HTR-8/SVneo (cell line): ENCODE data around the gene SETBP1.

Source experiments
- DNase-seq: peaks from one replicate; pipeline ENCODE4 v3.0.0; 2011; ENCODE audit warnings: low spot score, mixed read lengths; ENCODE audit not compliant: insufficient read length
- FAIRE-seq: peaks from 2 replicates; lab custom pipeline; 2011; peaks lifted over from hg19 to GRCh38; lab: Jason Lieb, UNC

The SETBP1 gene

GRCh38 chr18:44889111-44889510, 208.4 kb downstream of the SETBP1 start:
- DNase-seq = no peak
- FAIRE-seq = no peak

GRCh38 chr18:44893045-44893706, 212.5 kb downstream of the SETBP1 start:
- DNase-seq (no peak), FAIRE-seq (no peak)

- FAIRE-seq = no peak
Observed at GRCh38 chr18:44893966-44894365, 213.3 kb downstream of the SETBP1 start.

GRCh38 chr18:44895176-44895798, 214.6 kb downstream of the SETBP1 start:
- DNase-seq (no peak), FAIRE-seq (no peak)

More at GRCh38 chr18:44893966-44894365, 213.3 kb downstream of the SETBP1 start:
- DNase-seq = no peak

- DNase-seq = no peak
- no peak for FAIRE-seq
Observed at GRCh38 chr18:44896846-44897245, 216.2 kb downstream of the SETBP1 start.

- FAIRE-seq (no peak), DNase-seq (no peak)
Observed at GRCh38 chr18:44897411-44897810, 216.7 kb downstream of the SETBP1 start.

- no peak for FAIRE-seq
- no peak for DNase-seq
Observed at GRCh38 chr18:44897816-44898215, 217.1 kb downstream of the SETBP1 start.

- FAIRE-seq = no peak
- no peak for DNase-seq
Observed at GRCh38 chr18:44898498-44898897, 217.8 kb downstream of the SETBP1 start.

- FAIRE-seq (no peak), DNase-seq (no peak)
Observed at GRCh38 chr18:44899832-44900231, 219.1 kb downstream of the SETBP1 start.

GRCh38 chr18:44900627-44901026, 219.9 kb downstream of the SETBP1 start:
- DNase-seq (no peak), FAIRE-seq (no peak)

- DNase-seq (no peak), FAIRE-seq (no peak)
Observed at GRCh38 chr18:44901283-44901682, 220.6 kb downstream of the SETBP1 start.

GRCh38 chr18:44903327-44903726, 222.6 kb downstream of the SETBP1 start:
- FAIRE-seq (no peak), DNase-seq (no peak)

- no peak for FAIRE-seq
- DNase-seq = no peak
Observed at GRCh38 chr18:44904768-44905167, 224.1 kb downstream of the SETBP1 start.

- no peak for DNase-seq
Observed at GRCh38 chr18:44909191-44909719, 228.6 kb downstream of the SETBP1 start.

GRCh38 chr18:44911260-44911659, 230.6 kb downstream of the SETBP1 start:
- no peak for FAIRE-seq
- DNase-seq = no peak

More at GRCh38 chr18:44909191-44909719, 228.6 kb downstream of the SETBP1 start:
- FAIRE-seq = no peak

GRCh38 chr18:44911773-44912172, 231.1 kb downstream of the SETBP1 start:
- no peak for DNase-seq
- no peak for FAIRE-seq

GRCh38 chr18:44912740-44913478, 232.2 kb downstream of the SETBP1 start:
- no peak for FAIRE-seq
- DNase-seq = no peak

GRCh38 chr18:44914028-44914427, 233.3 kb downstream of the SETBP1 start:
- DNase-seq (no peak), FAIRE-seq (no peak)

GRCh38 chr18:44915213-44915612, 234.5 kb downstream of the SETBP1 start:
- FAIRE-seq (no peak), DNase-seq (no peak)

GRCh38 chr18:44915661-44916060, 235.0 kb downstream of the SETBP1 start:
- DNase-seq = no peak
- no peak for FAIRE-seq
